K562 (cell line): ENCODE measurements around the gene ISG20L2. TPM values are rescaled to one million over a fixed set of nuclear protein-coding genes. Genes with fewer than 3 reads are reported as not detected.

Source experiments
- BRF1 ChIP-seq: IDR thresholded peaks from 3 replicates; pipeline ENCODE4 v1.6.1; 2011; ENCODE audit warnings: borderline replicate concordance, mild to moderate bottlenecking; ENCODE audit not compliant: insufficient read length; ENCODE audit errors: extremely low read depth
- CBX2 ChIP-seq: fragments of 200-600 bp; sonication (generic); IDR thresholded peaks from one replicate; pipeline ENCODE4 v1.6.1; 2012; ENCODE audit warnings: mild to moderate bottlenecking, low read length, inconsistent platforms; ENCODE audit not compliant: insufficient read depth, poor library complexity, severe bottlenecking
- CREB1 ChIP-seq, 2 experiments: sonication (generic) in 1 of 2; formaldehyde crosslinking in 1 of 2; IDR thresholded peaks; 2 replicates each; pipeline versions ENCODE4 v1.6.1 to v1.8.0; 2012 to 2022; ENCODE audit warnings: inconsistent platforms in 1 of 2, mild to moderate bottlenecking in 1 of 2, missing genetic modification reagents in 1 of 2, moderate library complexity in 1 of 2
- CREB3 ChIP-seq: fragments of 450-650 bp; conservative IDR thresholded peaks from 2 replicates; pipeline ENCODE4 v1.6.1; 2016; ENCODE audit warnings: missing genetic modification characterization, low read depth, mild to moderate bottlenecking, missing compliant biosample characterization, moderate library complexity
- FOXJ2 ChIP-seq: fragments of 200-800 bp; sonication (Bioruptor generic); IDR thresholded peaks from 2 replicates; pipeline ENCODE4 v1.6.1; 2016; ENCODE audit warnings: missing genetic modification characterization, missing compliant biosample characterization
- HCFC1 ChIP-seq: IDR thresholded peaks from 2 replicates; pipeline ENCODE4 v1.6.1; 2012; ENCODE audit warnings: low read depth, low read length, improper control_type of control experiment
- IRF2 ChIP-seq: sonication (generic); formaldehyde crosslinking; IDR thresholded peaks from 2 replicates; pipeline ENCODE4 v1.8.1; 2022; ENCODE audit warnings: mild to moderate bottlenecking, missing genetic modification reagents
- NR2C2 ChIP-seq, 2 experiments: fragments of 200-800 bp in 1 of 2; sonication (Bioruptor generic) in 1 of 2; sonication (generic) in 1 of 2; formaldehyde crosslinking in 1 of 2; IDR thresholded peaks; 2 replicates each; pipeline versions ENCODE4 v1.6.1 to v1.8.0; 2016 to 2022; ENCODE audit warnings: mild to moderate bottlenecking in 1 of 2, missing compliant biosample characterization in 1 of 2, missing genetic modification characterization in 1 of 2, missing genetic modification reagents in 1 of 2
- PHF8 ChIP-seq: fragments of 200-600 bp; sonication (generic); IDR thresholded peaks from 2 replicates; pipeline ENCODE4 v1.6.1; 2012; ENCODE audit warnings: mixed run types, mild to moderate bottlenecking, inconsistent platforms, low read length, moderate library complexity, borderline replicate concordance
- PHTF2 ChIP-seq: fragments of 250-450 bp; sonication (Bioruptor Pico); IDR thresholded peaks from 2 replicates; pipeline ENCODE4 v1.5.0; 2021; ENCODE audit warnings: mild to moderate bottlenecking
- POLR2AphosphoS5 ChIP-seq: IDR thresholded peaks from 2 replicates; pipeline ENCODE4 v1.6.1; 2011; ENCODE audit warnings: mild to moderate bottlenecking, low read depth, low read length, moderate library complexity; ENCODE audit not compliant: control insufficient read depth, insufficient read depth
- POLR2B ChIP-seq: fragments of 450-650 bp; IDR thresholded peaks from 2 replicates; pipeline ENCODE4 v1.6.1; 2018; ENCODE audit warnings: low read depth; ENCODE audit not compliant: partially characterized antibody
- PRMT5 ChIP-seq: sonication (generic); formaldehyde crosslinking; IDR thresholded peaks from 2 replicates; pipeline ENCODE4 v1.5.0; 2020; ENCODE audit warnings: missing genetic modification reagents
- RUNX1 ChIP-seq: sonication (generic); IDR thresholded peaks from 2 replicates; pipeline ENCODE4 v1.6.1; 2016; ENCODE audit warnings: antibody characterized with exemption, low read depth
- SFPQ ChIP-seq: fragments of 200-400 bp; formaldehyde crosslinking; IDR thresholded peaks from 2 replicates; pipeline ENCODE4 v1.6.1; 2017; ENCODE audit warnings: mild to moderate bottlenecking, low read depth, low read length, moderate library complexity
- SNRNP70 ChIP-seq: fragments of 200-400 bp; formaldehyde crosslinking; optimal IDR thresholded peaks from 2 replicates; pipeline ENCODE3; 2017; ENCODE audit warnings: low read depth, low read length
- SOX6 ChIP-seq: fragments of 450-650 bp; IDR thresholded peaks from 2 replicates; pipeline ENCODE4 v1.6.1; 2014; ENCODE audit warnings: mild to moderate bottlenecking
- TCF7 ChIP-seq: sonication (generic); IDR thresholded peaks from 2 replicates; pipeline ENCODE4 v1.6.1; 2016; ENCODE audit warnings: antibody characterized with exemption, borderline replicate concordance
- ZNF12 ChIP-seq: sonication (generic); formaldehyde crosslinking; IDR thresholded peaks from 2 replicates; pipeline ENCODE4 v1.4.0; 2020; ENCODE audit warnings: mild to moderate bottlenecking, missing genetic modification reagents
- ZNF274 ChIP-seq: IDR thresholded peaks from 2 replicates; pipeline ENCODE4 v1.6.1; 2011; ENCODE audit warnings: low read depth, mild to moderate bottlenecking, low read length, moderate library complexity, borderline replicate concordance
- ZNF347 ChIP-seq: fragments of 450-650 bp; formaldehyde crosslinking; IDR thresholded peaks from 2 replicates; pipeline ENCODE4 v1.4.0; 2020; ENCODE audit warnings: low read depth, mild to moderate bottlenecking, moderate library complexity
- ZNF354B ChIP-seq: fragments of 250-450 bp; sonication (Bioruptor Pico); IDR thresholded peaks from 2 replicates; pipeline ENCODE4 v1.4.0; 2020
- ZNF445 ChIP-seq: fragments of 250-450 bp; sonication (Bioruptor Pico); IDR thresholded peaks from 2 replicates; pipeline ENCODE4 v1.4.0; 2020; ENCODE audit warnings: low read depth, mild to moderate bottlenecking, moderate library complexity
- polyA plus RNA-seq, 8 experiments: library from polyadenylated mRNA; depleted of rRNA in 4 of 8; stranded (reverse) in 5 of 8; unstranded in 3 of 8; fragments of >200 nt; fragmentation: Nextera tagmentation in 2 of 8; fragmentation: Illumina TruSeq in 1 of 8; extraction: Ambion mirVana in 2 of 8; extraction: Trizol in 1 of 8; gene quantifications; 2 replicates each; pipeline versions ENCODE4 v1.2.1 to v1.2.3, GENCODE V29; 2011 to 2014; ENCODE audit warnings: inconsistent platforms in 1 of 8, missing spikeins in 1 of 8
- total RNA-seq, 7 experiments: library from RNA; depleted of rRNA in 6 of 7; stranded (reverse); fragments of >200 nt in 6 of 7; fragmentation: Illumina TruSeq in 2 of 7; extraction: Trizol in 2 of 7; gene quantifications; 2 replicates each; pipeline versions ENCODE4 v1.2.1 to v1.2.3, GENCODE V29; 2011 to 2021; ENCODE audit warnings: low replicate concordance in 1 of 7
- TF ChIP-seq, protein P1 (sequence below): fragments of 200-800 bp; sonication (Bioruptor generic); IDR thresholded peaks from 2 replicates; pipeline ENCODE4 v1.6.1; 2017; ENCODE audit warnings: missing genetic modification characterization, missing compliant biosample characterization

ISG20L2 gene
- total and polyA plus RNA-seq, 9 of the 15 experiments (the other 6 are each of a cell fraction or from before 2014, with no cell fraction given) = 21.3 to 130 (median 50.3) TPM

- TF ChIP-seq PRMT5 (CRISPR knock-in tag) (no peak), POLR2B (no peak), CREB1 (IDR thresholded peaks at IDR 0.05) (peak; percentile 64), CREB1 (CRISPR knock-in tag; IDR thresholded peaks at IDR 0.05) (peak; percentile 74), RUNX1 (no peak), BRF1 (no peak), ZNF347 (no peak), POLR2AphosphoS5 (peak; percentile 42; the same call in 1 of the 2 replicates), CBX2 (no peak), SFPQ (no peak), NR2C2 (CRISPR knock-in tag; IDR thresholded peaks at IDR 0.05) (peak; percentile 9; the same call in 1 of the 2 replicates), NR2C2 (tag; IDR thresholded peaks at IDR 0.05) (no peak), ZNF445 (no peak), FOXJ2 (no peak), ZNF12 (peak; percentile 65; the same call in 1 of the 2 replicates), SOX6 (no peak), PHTF2 (CRISPR knock-in tag) (no peak), ZNF274 (no peak), CREB3 (tag) (no peak), SNRNP70 (no peak), ZNF354B (no peak), IRF2 (CRISPR knock-in tag) (no peak), HCFC1 (peak; percentile 77), TCF7 (no peak), PHF8 (peak; percentile 48; the same call in 1 of the 2 replicates)
- TF ChIP-seq, protein P1, sequence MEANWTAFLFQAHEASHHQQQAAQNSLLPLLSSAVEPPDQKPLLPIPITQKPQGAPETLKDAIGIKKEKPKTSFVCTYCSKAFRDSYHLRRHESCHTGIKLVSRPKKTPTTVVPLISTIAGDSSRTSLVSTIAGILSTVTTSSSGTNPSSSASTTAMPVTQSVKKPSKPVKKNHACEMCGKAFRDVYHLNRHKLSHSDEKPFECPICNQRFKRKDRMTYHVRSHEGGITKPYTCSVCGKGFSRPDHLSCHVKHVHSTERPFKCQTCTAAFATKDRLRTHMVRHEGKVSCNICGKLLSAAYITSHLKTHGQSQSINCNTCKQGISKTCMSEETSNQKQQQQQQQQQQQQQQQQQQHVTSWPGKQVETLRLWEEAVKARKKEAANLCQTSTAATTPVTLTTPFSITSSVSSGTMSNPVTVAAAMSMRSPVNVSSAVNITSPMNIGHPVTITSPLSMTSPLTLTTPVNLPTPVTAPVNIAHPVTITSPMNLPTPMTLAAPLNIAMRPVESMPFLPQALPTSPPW = peak; percentile 99
Observed at GRCh38 chr1:156751757-156752481, 23.4 kb upstream of the ISG20L2 start (continued).
